Uterus (tissue), 2 donors: ENCODE measurements around the gene NFE2L1.

ENCODE experiments used
- CTCF ChIP-seq, 4 experiments: fragments of 200-600 bp in 2 of 4; fragments of 450-650 bp in 2 of 4; sonication (generic) in 2 of 4; IDR thresholded peaks; one replicate each; pipeline ENCODE4 v1.5.1; 2016 to 2019; ENCODE audit warnings: antibody characterized with exemption in 4 of 4, mild to moderate bottlenecking in 2 of 4, moderate library complexity in 1 of 4
- POLR2A ChIP-seq, 2 donors: fragments of 450-650 bp; IDR thresholded peaks; one replicate each; pipeline ENCODE4 v1.6.1; 2016; ENCODE audit warnings: antibody characterized with exemption in 2 of 2, mild to moderate bottlenecking in 1 of 2, moderate library complexity in 1 of 2

DNA sequence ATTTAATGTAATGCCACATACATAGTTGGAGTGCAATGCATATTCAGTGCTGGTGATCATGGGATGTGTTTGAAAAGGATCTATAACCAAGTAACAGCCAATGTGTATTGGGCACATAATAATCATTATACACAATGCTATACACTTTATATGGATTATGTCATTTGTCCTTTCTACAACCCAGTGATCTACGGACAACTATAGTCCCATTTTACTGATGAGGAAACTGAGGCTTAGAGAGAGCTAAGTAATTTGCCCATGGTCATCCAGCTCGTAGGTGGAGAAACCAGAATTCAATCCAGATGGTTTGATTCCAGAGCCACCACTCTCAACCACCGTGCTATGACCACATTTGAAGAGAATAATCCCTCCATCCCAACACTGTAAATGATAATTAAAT lies 38.0 kb upstream of the NFE2L1 start:
- no peak for TF ChIP-seq CTCF (IDR thresholded peaks at IDR 0.05)
- no peak for TF ChIP-seq POLR2A (IDR thresholded peaks at IDR 0.05)
